NCI-H2196 (cell line): ENCODE results near the gene NBEA.
"Not testable (repeated sequence)": the region's sequence is repeated elsewhere in the genome, so short reads cannot be mapped to it uniquely, and the experiment has no call there.

Experiments used
- DNase-seq: peaks from one replicate; lab custom pipeline; 2025; ENCODE audit not compliant: unreplicated experiment; lab: John Stamatoyannopoulos, UW

Gene NBEA

DNA sequence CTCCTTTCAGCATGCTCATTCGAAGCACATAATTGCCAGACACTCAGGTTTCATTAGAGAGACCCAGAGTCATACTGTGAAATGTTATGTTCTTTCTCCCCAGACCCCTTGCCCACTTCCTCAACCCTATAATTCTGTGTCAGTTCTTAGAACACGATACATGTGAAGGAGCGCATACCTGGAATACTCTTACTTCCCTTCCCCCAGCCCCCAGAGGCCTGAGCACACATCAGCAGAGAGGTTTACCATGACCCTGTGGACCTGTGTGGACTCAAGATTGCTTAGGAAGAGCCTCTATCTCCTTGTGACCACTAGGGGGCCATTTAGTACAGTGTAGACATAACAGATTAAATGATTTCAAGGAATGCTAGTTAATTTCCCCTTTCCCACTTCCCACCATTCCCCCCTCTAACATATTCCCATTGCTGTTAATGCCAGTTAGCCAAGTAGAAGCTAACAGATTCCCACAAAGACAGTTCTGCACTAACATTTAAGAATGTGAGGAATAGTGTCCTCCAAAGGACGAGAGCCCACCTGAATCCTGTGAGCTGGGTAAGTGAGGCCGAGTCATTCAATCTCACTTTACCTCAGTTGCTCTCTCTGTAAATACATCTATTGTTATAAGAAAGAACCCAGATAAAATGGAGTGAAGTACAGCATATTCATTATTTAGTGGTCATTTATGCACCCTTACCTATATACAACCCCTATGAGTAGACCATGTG is 688.6 kb downstream of the NBEA start:
- DNase-seq = no peak

DNA sequence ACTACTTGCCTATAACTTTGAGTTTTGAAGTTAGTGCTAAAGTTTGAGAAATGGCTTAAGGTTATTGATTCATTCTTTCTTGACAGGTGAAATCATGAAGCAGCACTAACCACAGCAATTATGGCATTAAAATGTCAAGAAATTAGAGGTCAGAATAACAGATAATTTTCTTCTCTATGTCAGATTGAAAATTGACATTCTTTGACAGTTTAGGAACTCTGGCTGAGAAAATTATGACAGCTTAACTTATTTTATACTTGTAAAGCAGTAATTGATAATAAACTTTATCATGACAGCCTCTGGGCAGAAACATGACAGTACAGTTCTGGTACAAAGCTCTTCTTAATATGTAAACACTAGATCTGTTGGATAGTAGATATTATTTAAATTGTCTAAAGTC is 689.6 kb downstream of the NBEA start:
- no peak for DNase-seq

- no peak for DNase-seq
Measured at GRCh38 chr13:35643625-35644024, 701.6 kb downstream of the NBEA start.

DNA sequence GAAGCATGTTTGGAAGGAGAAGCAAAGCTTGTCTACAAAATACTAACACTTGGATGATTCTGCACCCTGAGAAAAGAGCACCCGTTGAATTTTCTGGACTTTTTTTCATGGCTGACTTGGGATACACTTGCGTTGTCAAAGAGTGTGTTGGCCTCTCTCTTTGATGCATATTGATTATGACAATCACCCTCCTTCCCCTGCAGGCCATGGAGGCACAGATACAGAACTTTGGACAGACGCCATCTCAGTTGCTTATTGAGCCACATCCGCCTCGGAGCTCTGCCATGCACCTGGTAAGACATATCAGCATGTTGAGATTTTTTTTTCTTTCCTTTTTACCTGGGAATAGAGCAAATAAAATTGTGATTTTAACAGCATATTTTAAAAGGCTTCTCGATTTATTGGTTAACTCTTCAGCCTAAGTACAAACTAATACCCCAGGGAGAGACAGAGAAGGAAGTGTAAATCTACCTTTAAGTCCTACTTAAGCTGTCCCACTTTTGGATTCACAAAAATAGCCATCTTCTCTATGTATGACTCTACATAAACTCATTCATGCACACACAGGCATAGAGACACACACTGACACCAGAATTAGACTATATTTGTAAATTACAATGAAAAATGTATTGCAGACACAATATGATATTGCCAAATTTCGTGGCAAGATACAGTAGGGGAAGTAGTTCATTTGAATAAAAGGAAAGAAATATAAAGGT is 704.1 kb downstream of the NBEA start:
- no peak for DNase-seq

DNA sequence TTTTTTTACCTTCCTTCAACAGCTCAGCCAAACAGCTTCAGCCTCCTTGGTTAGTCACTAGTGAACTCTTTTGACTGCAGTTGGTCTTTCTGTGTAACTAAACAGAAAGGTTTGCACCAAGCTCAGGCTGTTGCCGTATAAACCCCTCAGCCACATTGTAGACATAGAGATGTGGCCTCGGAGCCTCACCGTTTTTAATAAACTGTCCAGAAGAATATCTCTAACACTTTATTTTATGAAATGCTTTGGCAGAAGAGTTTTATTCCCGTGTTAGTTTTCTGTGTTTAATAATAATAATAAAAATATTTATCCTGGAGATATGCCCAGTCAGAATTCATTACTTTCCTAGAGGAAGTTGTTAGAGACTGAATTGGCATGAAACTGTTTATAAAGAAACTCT is 706.1 kb downstream of the NBEA start:
- no peak for DNase-seq

DNA sequence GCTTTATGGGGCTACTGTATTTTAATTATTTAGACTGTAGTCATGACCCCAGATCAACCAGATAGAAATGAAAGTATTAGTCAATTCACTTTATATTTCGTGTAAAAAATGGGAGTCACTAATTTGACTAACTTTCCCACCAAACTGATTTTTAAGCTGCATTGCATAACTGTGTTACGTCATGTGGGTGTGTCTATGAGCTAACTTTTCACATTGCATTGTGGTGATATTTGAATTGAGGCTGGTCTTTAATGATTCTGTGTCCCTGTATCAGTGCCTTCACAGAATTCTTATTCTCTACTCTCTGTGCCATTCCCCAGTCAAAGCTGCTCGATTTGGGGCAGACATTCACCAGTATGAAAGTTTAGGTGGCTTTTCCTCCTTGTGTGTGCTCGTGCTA is 707.1 kb downstream of the NBEA start:
- no peak for DNase-seq

DNA sequence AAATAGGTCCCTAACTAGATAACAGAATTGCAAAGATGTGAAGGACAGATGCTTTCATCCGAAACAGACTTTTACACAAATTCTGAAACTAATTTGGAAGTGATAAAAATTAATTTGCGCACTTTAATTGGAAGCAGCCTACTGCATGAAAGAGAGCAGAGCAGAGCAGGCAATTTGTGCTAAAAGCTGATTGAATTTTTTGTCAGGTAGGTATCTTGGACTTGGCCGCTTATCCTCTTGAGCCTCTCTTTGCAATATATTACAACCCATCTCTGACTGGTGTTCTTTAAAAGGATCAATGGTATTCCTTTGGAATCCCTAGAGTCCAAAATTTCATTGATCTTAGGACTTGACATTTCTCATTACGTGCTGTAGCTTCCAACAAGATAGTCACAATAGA is 717.7 kb downstream of the NBEA start:
- no peak for DNase-seq

DNA sequence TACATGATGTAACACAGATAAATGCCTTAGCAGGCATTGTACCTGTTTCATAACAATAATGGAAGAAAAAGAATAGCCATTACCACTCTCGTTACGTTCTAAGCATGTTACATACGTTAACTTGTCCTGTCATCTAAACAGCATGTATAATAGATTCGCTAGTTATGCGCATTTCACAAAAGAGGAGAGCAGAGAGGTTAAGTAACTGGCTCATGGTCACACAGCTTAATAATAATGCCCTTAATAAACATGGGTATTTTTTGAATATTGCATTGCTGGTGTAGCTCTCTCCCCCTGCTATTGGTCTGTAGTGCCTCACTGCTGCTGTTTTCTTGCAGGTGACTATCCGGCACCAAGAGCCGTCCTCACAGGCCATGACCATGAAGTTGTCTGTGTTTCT is 722.7 kb downstream of the NBEA start:
- DNase-seq = no peak

DNA sequence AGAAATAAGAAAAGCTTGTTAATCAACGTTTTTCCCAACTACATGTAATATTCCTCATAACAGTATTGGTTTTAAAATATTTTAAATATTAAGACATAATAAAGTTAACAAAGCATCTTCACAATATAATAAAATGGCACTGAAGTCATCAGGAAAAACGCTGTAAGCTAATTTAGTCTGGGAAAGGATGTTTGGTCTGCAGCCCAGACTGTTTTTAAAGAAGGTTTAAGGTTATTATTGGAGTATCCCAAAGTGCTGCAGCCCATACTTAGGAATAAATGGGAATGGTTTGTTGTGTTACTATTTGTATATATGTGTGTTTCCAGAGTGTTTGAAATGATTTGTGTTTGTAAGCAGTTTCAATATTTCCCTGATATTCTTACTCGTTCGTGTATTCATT is 727.3 kb downstream of the NBEA start:
- DNase-seq = no peak

- DNase-seq = no peak
Measured at GRCh38 chr13:35672611-35673010, 730.5 kb downstream of the NBEA start.

DNA sequence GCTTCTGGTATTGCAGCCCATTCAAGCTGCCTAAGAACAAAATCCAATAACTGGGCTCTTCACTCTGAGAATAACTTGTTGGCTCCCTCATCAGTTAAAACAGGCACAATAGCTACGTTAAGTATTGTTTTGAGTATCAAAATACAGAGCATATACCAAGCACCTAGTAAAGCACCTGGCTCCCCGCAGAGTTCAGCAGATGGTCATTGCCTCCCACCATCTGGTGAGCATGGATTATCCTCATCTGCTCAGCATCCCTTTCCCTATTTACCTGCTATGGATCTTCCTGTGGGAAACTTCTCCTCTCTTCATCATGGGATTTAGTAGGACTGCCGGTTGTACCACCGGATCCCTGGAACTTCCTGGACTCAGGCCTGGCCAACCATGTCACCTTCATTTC is 733.6 kb downstream of the NBEA start:
- no peak for DNase-seq

DNA sequence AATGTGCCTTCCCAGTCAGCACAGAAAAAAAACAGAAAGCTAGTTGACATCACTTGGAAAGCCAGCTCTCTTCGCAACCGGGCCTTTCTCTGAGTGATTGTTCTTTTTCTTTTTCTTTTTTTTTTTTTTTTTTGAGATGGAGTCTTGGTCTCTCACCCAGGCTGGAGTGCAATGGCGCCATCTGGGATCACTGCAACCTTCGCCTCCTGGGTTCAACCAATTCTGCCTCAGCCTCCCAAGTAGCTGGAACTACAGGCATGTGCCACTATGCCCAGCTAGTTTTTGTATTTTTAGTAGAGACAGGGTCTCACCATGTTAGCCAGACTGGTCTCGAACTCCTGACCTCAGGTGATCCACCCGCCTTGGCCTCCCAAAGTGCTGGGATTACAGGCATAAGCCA is 735.8 kb downstream of the NBEA start:
- not testable (repeated sequence) for DNase-seq

DNA sequence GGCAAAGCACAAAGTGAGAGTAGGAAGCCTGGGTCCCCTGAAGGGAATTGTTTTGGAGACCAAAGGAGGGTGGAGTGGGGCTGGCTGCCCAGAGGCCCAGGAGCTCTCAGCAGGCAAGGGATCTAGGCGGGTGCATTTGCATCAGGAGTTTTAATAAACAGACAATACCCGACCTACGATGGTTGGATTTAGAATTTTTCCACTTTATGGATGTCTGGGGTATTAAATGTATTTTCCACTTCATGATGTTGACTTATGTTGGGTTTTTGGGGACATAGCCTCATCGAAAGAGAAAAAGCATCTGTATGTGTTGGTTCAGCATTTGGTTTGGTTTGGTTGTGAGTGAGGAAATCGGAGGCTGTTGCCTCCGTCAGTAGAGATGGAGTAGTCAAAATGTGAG is 739.6 kb downstream of the NBEA start:
- no peak for DNase-seq

DNA sequence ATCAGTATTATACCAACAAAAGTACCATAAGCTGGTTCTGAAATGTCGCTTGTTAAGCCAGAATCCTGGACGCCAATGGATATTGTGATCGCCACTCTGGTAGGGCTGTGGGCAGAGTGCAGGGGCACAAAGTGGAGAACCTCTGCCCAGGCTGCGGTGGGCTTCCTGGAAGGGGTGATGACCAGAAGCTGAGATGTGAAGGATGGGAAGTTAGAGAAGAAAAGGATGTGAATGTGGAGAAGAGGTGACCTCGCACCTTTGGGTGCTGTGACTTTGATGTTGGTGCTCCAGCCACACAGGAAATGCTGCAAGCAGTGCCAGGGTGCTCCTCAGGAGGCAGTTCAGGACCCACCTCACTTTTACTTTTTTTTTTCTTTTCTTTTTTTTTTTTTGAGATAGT is 742.4 kb downstream of the NBEA start:
- DNase-seq = no peak

GRCh38 chr13:35687336-35687735 is 745.3 kb downstream of the NBEA start:
- DNase-seq = no peak

- no peak for DNase-seq
Measured at GRCh38 chr13:35690581-35691207, 748.6 kb downstream of the NBEA start.

GRCh38 chr13:35693134-35693784 is 751.2 kb downstream of the NBEA start:
- DNase-seq = no peak

GRCh38 chr13:35694031-35694430 is 752.0 kb downstream of the NBEA start:
- DNase-seq = no peak

DNA sequence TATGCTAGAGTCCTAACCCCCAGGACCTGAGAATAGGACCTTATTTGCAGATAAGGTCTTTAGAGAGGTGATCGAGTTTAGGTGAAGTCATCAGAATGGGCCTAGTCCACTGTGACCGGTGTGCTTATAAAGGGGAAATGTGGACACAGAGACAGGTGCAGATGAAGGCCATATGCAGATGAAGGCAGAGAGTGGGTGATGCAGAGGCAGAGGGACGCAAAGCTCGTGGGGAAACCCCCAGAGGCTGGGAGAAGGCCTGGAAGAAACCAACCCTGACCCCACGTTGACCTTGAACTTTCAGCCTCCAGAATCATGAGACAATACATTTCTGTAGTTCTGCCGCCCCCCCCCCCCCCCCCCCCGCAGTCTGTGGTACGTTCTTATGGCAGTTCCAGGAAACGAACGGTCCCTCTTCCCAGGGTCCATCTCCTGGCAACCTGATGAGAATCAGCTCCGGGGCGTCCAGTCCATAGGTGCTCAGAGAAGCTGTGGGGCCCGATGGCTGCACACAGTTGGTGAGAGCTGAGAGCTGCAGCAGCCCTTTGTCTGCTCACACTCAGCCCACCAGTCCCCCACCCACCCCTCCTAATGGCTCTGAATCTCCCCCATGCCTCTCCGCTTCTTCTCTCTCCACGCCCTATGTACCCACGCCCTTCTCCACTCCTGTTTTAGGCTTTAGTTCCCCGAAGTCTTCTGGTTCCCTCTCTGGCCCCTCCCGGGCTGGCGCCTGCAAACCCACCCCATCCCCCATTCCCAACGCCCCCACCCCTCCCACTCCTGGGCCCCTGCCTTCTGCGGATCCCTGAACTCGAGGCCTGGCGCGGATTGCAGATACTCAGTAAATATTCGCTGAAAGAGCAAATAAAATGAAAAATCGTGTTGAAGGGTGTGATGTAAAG is 752.7 kb downstream of the NBEA start:
- no peak for DNase-seq

GRCh38 chr13:35695448-35695770 is 753.3 kb downstream of the NBEA start:
- DNase-seq = no peak

DNA sequence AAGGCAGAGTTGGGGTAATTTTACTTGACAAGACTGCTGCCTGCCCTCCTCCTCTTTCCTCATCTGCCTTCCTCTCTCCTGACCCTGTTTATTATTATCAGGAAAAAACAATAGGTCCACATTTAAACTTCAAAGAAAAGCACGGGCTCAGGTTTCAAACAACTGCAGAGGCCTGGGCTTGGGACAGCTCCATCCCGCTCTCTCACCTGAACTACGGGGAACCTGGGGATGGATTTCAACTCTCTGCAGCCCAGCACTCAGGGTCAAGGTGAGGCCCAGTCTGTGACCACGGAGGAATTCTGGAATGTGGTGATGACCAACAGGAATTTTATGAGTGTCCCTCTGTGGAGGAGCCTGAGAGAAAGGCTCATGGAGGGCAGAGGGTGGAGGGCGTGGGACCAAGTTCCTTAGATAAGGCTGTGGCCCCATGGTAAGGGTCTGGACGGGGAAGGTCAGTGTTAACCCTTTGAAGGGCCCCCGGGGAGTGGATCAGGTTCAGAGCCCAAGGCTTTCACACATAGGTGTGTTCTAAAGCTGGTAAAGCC is 755.2 kb downstream of the NBEA start:
- DNase-seq = no peak
